Activated naive CD4-positive, alpha-beta T cell treated with anti-CD3 and anti-CD28 coated beads, Interleukin-2, amount 50 U/mL, for 24 hours (primary cell): ENCODE results near the gene GSTM3.
A peak's percentile ranks its signal among the peaks of the same experiment; 100 is the strongest.
"Not testable (repeated sequence)": the region's sequence is repeated elsewhere in the genome, so short reads cannot be mapped to it uniquely, and the experiment has no call there.

Source experiments
- H3K27ac Mint-ChIP-seq: one replicate; pipeline ENCODE4 v1.8.0; 2021; ENCODE audit warnings: mild to moderate bottlenecking, mixed read lengths
- H3K27me3 Mint-ChIP-seq: one replicate; pipeline ENCODE4 v1.8.0; 2021; ENCODE audit warnings: mixed read lengths
- H3K36me3 Mint-ChIP-seq: one replicate; pipeline ENCODE4 v1.8.0; 2021; ENCODE audit warnings: mixed read lengths
- H3K4me1 Mint-ChIP-seq: one replicate; pipeline ENCODE4 v1.8.0; 2021; ENCODE audit warnings: mixed read lengths
- H3K4me3 Mint-ChIP-seq: one replicate; pipeline ENCODE4 v1.8.0; 2021; ENCODE audit warnings: mild to moderate bottlenecking, mixed read lengths
- H3K9me3 Mint-ChIP-seq: one replicate; pipeline ENCODE4 v1.8.0; 2021; ENCODE audit warnings: mixed read lengths

Gene GSTM3

DNA sequence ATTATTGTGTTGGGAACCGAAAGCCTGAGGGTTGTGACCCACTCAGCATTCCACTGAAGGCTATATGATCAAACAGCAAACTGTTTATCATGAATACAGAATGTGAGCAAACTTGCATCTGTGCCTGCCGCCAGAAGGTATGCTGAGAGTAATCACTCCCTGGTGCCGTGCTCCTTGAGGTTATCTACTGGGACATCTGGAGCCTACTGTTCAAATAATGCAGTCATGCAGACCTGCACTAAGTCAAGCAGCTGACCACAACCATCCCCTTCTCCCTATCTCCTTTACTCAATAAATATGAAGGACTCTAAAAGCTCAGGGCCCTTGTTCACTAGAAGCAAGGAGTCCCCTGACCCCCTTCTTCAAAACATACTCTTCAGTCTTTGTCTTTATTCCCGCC is 15.3 kb downstream of the GSTM3 start:
- H3K4me1 Mint-ChIP-seq, result no peaks in the 10 kb centered on the region
- H3K27ac Mint-ChIP-seq, result no peak overlapping the region
- no peaks in the 10 kb centered on the region for H3K9me3 Mint-ChIP-seq
- H3K36me3 Mint-ChIP-seq, result no peaks in the 10 kb centered on the region
- H3K4me3 Mint-ChIP-seq, result no peak overlapping the region
- no peaks in the 10 kb centered on the region for H3K27me3 Mint-ChIP-seq

DNA sequence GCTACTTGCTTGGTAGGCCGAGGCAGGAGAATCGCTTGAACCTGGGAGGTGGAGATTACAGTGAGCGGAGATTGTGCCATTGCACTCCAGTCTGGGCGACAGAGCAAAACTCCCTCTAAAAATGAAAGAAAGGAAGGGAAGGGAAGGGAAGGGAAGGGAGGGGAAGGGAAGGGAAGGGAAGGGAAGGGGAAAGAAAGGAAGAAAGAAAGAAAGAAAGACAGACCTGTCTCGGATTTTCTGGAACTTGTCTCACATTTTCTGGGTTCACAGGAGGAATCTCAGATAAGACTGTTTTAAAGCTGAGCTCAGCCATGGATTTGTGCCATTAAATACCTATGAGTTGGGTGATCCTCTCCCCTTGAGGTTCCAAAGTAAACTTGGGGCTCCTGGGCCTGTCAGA is 15.9 kb downstream of the GSTM3 start:
- no peak overlapping the region for H3K27ac Mint-ChIP-seq
- H3K27me3 Mint-ChIP-seq, result no peaks in the 10 kb centered on the region
- H3K4me3 Mint-ChIP-seq, result no peak overlapping the region
- no peaks in the 10 kb centered on the region for H3K4me1 Mint-ChIP-seq
- no peaks in the 10 kb centered on the region for H3K36me3 Mint-ChIP-seq
- H3K9me3 Mint-ChIP-seq, result no peaks in the 10 kb centered on the region

DNA sequence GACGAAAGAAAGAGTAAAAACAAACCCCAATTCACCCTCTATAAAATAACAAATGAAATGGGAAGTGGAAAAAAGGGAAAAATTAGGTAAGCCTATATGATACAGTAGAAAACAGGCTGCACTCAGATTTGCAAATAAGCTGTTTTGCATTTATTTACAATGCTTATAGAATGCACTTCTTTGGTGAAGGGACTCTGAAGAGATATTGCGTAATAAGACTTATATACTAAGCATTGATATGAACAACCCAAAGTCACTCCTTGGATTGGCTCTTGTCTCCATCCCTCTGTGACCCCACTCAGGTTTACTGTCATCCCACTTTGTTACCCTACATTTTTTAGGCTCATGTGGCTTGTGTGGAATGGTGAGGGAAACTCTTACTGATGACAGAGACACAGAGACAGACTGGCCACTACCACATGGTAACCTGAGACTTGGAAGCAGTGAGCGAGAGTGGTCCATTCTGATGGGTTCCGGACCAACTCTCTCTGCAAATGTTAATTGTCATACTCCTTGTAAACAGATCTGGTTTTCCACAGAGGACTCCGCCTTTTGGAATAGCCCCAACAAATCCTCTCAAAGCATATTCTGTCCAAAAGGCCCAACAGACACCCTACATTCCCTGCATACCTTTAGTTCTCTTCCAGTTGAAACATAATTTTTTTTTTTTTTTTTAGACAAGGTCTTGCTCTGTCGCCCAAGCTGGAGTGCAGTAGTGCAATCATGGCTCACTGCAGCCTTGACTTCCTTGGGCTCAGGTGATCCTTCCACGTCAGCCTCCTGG is 17.7 kb downstream of the GSTM3 start:
- no peak overlapping the region for H3K27ac Mint-ChIP-seq
- no peak overlapping the region for H3K4me3 Mint-ChIP-seq

DNA sequence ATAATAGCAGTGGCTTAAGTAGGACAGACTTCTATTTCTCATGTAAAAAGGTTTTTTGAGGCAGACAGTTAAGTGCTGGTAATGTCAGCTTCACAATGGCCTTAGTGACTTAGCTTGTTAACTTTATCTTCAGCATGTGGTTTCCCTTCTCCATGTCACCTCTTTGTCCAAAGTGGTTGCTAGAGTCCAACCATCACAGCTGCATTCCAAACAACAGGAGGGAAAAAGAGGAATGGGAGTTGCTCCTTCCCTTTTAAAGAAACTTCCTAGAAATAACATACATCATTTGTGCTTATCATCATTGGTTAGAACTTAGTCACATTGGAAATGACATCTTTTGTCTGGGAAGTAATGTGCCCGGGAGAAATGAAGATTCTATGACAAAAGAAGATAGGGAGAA is 18.9 kb downstream of the GSTM3 start:
- Mint-ChIP-seq H3K27me3 (no peaks in the 10 kb centered on the region), H3K36me3 (no peaks in the 10 kb centered on the region), H3K9me3 (no peaks in the 10 kb centered on the region), H3K4me1 (peaks cover 4% of the 10 kb centered on the region), H3K4me3 (no peak overlapping the region), H3K27ac (no peak overlapping the region)

More for the DNA sequence above, 17.7 kb downstream of the GSTM3 start:
- peaks cover 4% of the 10 kb centered on the region for H3K4me1 Mint-ChIP-seq
- H3K9me3 Mint-ChIP-seq, result no peaks in the 10 kb centered on the region
- H3K36me3 Mint-ChIP-seq, result no peaks in the 10 kb centered on the region
- no peaks in the 10 kb centered on the region for H3K27me3 Mint-ChIP-seq

GRCh38 chr1:109721042-109721441 is 19.8 kb downstream of the GSTM3 start:
- Mint-ChIP-seq H3K4me1 (peaks cover 4% of the 10 kb centered on the region), H3K9me3 (no peaks in the 10 kb centered on the region), H3K27me3 (peaks cover 2% of the 10 kb centered on the region), H3K4me3 (no peak overlapping the region), H3K27ac (no peak overlapping the region), H3K36me3 (no peaks in the 10 kb centered on the region)

GRCh38 chr1:109719337-109719837 is 21.5 kb downstream of the GSTM3 start:
- peaks cover 4% of the 10 kb centered on the region for H3K4me1 Mint-ChIP-seq
- no peak overlapping the region for H3K4me3 Mint-ChIP-seq
- peaks cover 2% of the 10 kb centered on the region for H3K27me3 Mint-ChIP-seq
- H3K9me3 Mint-ChIP-seq, result no peaks in the 10 kb centered on the region
- peak overlapping the region; percentile 10 for H3K27ac Mint-ChIP-seq
- no peaks in the 10 kb centered on the region for H3K36me3 Mint-ChIP-seq

- no peak overlapping the region for H3K27ac Mint-ChIP-seq
- H3K4me1 Mint-ChIP-seq, result peaks cover 4% of the 10 kb centered on the region
- H3K27me3 Mint-ChIP-seq, result peaks cover 10% of the 10 kb centered on the region
- H3K36me3 Mint-ChIP-seq, result peaks cover under 1% of the 10 kb centered on the region
- H3K9me3 Mint-ChIP-seq, result no peaks in the 10 kb centered on the region
- H3K4me3 Mint-ChIP-seq, result no peak overlapping the region
Observed at GRCh38 chr1:109718495-109718894, 22.3 kb downstream of the GSTM3 start.

DNA sequence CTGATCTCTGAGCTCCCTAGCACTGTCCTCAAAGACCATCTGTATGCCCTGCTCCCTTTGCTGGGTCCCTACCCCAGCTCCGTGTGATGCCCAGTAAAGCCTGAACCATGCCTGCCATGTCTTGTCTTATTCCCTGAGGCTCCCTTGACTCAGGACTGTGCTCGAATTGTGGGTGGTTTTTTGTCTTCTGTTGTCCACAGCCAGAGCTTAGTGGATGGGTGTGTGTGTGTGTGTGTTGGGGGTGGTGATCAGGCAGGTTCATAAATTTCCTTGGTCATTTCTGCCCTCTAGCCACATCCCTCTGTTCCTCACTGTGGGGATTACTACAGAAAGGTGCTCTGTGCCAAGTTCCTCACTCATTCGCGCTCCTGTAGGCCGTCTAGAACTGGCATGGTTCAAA is 23.1 kb downstream of the GSTM3 start:
- Mint-ChIP-seq H3K27ac (no peak overlapping the region), H3K4me1 (peaks cover 4% of the 10 kb centered on the region), H3K9me3 (no peaks in the 10 kb centered on the region), H3K36me3 (peaks cover 2% of the 10 kb centered on the region), H3K4me3 (no peak overlapping the region), H3K27me3 (peaks cover 12% of the 10 kb centered on the region)

GRCh38 chr1:109716570-109717090 is 24.2 kb downstream of the GSTM3 start:
- H3K4me3 Mint-ChIP-seq, result no peak overlapping the region
- H3K36me3 Mint-ChIP-seq, result peaks cover 2% of the 10 kb centered on the region
- H3K27ac Mint-ChIP-seq, result no peak overlapping the region
- no peaks in the 10 kb centered on the region for H3K9me3 Mint-ChIP-seq
- peaks cover 4% of the 10 kb centered on the region for H3K4me1 Mint-ChIP-seq
- peaks cover 13% of the 10 kb centered on the region for H3K27me3 Mint-ChIP-seq

DNA sequence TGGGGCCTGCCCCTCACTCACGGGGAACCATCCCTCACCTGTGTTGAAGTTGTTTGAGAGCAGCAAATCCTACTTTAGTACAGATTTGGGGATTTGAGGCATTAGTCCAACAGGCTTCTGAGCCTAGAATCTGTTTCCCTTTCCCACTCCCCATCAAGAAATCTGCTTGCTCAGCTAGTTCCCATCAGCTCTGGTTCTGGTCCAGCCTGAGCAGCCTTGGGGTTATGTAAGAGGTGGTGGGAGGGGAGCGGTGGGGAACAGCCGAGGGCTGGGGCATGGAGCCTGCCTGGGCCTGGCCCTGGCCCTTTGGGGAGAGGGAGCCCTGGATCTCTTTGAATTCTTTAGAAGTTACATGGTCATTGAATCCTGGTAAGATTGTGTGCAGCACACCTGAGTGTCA is 24.7 kb downstream of the GSTM3 start:
- H3K27ac Mint-ChIP-seq, result no peak overlapping the region
- no peak overlapping the region for H3K4me3 Mint-ChIP-seq
- H3K27me3 Mint-ChIP-seq, result peaks cover 13% of the 10 kb centered on the region
- peaks cover 2% of the 10 kb centered on the region for H3K36me3 Mint-ChIP-seq
- no peaks in the 10 kb centered on the region for H3K9me3 Mint-ChIP-seq
- peaks cover 4% of the 10 kb centered on the region for H3K4me1 Mint-ChIP-seq

GRCh38 chr1:109714661-109715372 is 26.0 kb downstream of the GSTM3 start:
- Mint-ChIP-seq H3K27ac (peak overlapping the region; percentile 43), H3K27me3 (peaks cover 13% of the 10 kb centered on the region), H3K36me3 (peaks cover 2% of the 10 kb centered on the region), H3K4me3 (no peak overlapping the region), H3K9me3 (no peaks in the 10 kb centered on the region), H3K4me1 (peaks cover 4% of the 10 kb centered on the region)

DNA sequence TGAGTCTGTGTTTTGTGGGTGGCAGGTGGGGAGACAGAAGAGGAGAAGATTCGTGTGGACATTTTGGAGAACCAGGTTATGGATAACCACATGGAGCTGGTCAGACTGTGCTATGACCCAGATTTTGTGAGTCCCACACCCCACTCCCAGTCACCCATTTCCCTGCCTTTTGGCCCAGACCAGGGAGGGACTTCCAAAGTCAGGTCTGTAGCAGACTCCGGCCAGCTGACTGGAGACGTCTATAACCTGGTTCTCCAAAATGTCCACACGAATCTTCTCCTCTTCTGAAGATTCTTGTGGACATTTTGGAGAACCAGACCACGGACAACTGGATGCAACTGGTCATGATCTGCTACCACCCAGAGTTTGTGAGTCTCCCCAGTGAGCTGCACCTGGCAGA is 27.2 kb downstream of the GSTM3 start:
- no peak overlapping the region for H3K4me3 Mint-ChIP-seq
- peaks cover 13% of the 10 kb centered on the region for H3K27me3 Mint-ChIP-seq
- no peaks in the 10 kb centered on the region for H3K9me3 Mint-ChIP-seq
- no peak overlapping the region for H3K27ac Mint-ChIP-seq
- H3K36me3 Mint-ChIP-seq, result peaks cover 9% of the 10 kb centered on the region
- H3K4me1 Mint-ChIP-seq, result no peaks in the 10 kb centered on the region

- Mint-ChIP-seq H3K36me3 (peaks cover 14% of the 10 kb centered on the region), H3K4me1 (no peaks in the 10 kb centered on the region), H3K4me3 (no peak overlapping the region), H3K27me3 (peaks cover 13% of the 10 kb centered on the region), H3K9me3 (no peaks in the 10 kb centered on the region), H3K27ac (no peak overlapping the region)
Observed at GRCh38 chr1:109712321-109712864, 28.4 kb downstream of the GSTM3 start.

- peak within 1 kb of the TSS; percentile 68 for H3K27ac Mint-ChIP-seq
- peak within 1 kb of the TSS; percentile 82 for H3K4me3 Mint-ChIP-seq
- H3K36me3 Mint-ChIP-seq, result peaks cover 18% of the 10 kb centered on the region
- H3K27me3 Mint-ChIP-seq, result peaks cover 13% of the 10 kb centered on the region
- H3K4me1 Mint-ChIP-seq, H3K9me3 Mint-ChIP-seq: not testable (repeated sequence)
Observed at GRCh38 chr1:109711593-109712320, 29.1 kb downstream of the GSTM3 start, which contains the start of gene GSTM5. Gene GSTM5, plus strand, starts transcription at chr1:109712251. Its CDS starts 62 bp downstream, at chr1:109712313.

DNA sequence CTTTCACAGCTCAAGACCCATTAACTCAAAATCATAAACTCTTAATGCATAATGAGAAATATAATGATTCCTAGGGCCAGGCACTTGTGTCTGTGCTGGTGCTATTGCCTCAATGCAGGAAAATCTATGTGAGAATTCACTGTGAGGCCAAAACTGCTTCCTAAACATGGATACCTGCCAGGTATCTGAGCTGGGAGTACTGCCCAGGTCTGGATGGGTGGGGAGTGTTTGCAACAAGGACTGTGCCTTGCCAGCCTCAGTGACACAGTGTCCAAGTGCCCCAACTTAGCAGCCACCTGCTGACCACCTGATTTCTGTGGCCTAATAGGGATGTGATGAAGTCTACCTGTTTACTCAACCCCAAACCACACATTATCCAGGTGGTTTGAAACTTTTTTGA is 31.0 kb downstream of the GSTM3 start:
- Mint-ChIP-seq H3K27me3 (peaks cover 12% of the 10 kb centered on the region), H3K36me3 (peaks cover 18% of the 10 kb centered on the region)
- not testable (repeated sequence) for H3K9me3 Mint-ChIP-seq, H3K4me3 Mint-ChIP-seq, H3K27ac Mint-ChIP-seq, H3K4me1 Mint-ChIP-seq
